NCI-H2081 treated with DMSO at 0.1 percent for 48 hours (cell line): ENCODE data around the gene APBA2.
"Not testable (repeated sequence)": the region's sequence is repeated elsewhere in the genome, so short reads cannot be mapped to it uniquely, and the experiment has no call there.

ENCODE experiments used
- DNase-seq: peaks from one replicate; lab custom pipeline; 2025; lab: John Stamatoyannopoulos, UW

Gene APBA2

GRCh38 chr15:29087521-29088285, 201.9 kb downstream of the APBA2 start:
- DNase-seq: no peak

GRCh38 chr15:29088666-29089065, 202.9 kb downstream of the APBA2 start:
- no peak for DNase-seq

- DNase-seq: no peak
Observed at GRCh38 chr15:29089731-29090616, 204.2 kb downstream of the APBA2 start.

DNA sequence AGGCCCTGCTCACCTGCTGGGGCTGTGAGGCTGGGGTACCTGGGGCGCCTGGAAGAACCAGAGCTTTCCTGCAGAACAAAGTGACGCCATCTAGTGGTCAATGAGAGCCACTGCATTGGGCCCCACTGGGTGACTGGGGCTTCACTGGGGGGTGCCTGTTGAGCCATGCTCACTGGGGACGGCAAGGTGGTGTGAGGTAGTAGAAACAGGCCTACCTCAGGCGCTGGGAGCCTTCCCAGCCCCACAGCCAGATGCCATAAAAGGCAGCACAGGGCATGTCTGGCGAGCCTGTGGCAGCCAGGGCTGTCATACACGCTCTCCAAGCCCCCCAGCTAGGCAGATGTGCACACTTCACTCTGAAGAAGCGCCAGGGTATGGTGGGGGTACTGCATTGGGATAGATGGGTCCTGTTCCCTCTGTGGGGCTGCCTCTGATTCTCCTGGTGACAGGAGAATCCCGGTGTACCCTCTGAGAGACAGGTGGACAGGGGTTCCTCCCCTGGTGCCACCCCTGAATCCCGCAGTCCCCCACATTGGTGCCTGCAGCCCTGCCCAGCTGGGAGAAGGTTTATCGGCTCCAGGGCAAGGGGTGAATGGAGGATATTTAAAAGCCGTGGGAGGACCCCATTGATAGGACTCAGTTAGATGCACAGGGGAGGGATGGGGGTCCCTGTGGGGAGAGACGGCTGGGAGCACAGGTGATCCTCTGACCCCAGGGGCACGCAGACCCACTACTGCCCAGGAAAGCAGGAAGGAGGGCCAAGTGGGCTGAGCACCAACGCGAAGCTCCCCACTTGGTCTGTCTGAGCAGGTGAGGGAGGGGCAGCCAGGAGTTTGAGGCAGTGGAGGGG, 205.1 kb downstream of the APBA2 start:
- no peak for DNase-seq

DNA sequence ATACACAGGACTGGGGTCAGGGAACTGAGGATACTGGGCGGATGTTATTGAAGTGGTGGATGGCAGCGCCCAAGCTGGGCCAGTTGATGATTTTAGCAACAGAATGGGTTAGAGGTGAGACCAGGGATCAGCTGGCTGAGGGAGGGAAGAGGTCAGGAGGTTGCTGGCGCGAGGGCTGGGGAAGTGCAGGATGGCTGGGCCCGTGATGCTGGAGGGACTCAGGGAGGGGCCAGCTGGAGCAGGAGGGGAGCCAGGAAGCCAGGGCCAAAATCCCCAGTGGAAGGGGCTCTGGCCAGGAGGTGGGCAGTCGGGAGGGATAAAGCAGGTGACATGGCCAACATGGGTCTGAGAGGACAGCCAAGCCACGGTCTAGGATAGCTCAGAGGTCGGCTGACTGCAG, 205.9 kb downstream of the APBA2 start:
- no peak for DNase-seq

- DNase-seq: no peak
Observed at GRCh38 chr15:29092376-29093064, 206.7 kb downstream of the APBA2 start.

GRCh38 chr15:29093065-29093435, 207.3 kb downstream of the APBA2 start:
- no peak for DNase-seq

DNA sequence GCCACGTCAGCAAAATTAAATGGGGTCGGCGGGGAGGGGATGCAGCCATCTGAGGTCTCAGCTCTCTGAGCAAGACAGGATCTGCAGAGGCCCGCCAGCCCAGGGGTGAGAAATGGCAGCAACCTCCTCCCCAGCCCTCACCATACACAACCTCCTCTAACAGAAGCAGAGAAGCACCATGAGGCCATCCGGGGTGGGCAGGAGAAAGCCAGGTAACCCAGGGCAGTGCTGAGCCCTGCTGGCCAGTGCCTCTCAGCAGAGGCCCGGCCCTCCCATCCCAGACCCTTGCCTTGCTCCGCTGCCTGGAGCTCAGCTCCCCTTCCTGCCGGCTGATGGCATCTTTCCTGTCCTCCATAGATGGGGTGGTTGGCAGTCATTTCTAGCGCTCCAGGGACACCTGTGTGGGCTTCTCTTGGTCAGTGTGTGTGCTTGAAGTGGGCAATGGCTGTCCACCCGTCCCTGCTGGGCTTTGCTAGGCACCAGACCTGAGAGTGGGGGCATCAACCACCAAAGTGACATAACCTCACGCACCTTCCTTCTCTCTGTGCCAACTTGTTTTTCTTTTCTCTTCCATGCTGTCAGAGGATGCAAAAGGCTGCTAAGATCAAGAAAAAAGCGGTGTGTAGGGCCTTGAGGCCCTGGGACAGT, 208.0 kb downstream of the APBA2 start:
- no peak for DNase-seq

DNA sequence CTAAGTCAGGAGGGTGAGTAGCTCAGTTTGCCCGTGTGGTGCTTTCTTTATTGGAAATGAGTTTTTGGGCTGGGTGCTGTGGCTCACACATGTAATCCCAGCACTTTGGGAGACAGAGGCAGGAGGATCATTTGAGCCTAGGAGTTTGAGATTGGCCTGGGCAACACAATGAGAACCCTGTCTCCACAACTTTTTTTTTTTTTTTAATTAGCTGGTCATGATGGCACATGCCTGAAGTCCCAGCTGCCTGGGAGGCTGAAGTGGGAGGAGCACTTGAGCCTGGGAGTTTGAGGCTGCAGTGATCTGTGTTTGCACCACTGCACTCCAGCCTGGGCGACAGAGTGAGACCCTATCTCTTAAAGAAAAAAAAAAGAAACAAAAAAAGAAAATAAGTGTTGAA, 208.9 kb downstream of the APBA2 start:
- no peak for DNase-seq

DNA sequence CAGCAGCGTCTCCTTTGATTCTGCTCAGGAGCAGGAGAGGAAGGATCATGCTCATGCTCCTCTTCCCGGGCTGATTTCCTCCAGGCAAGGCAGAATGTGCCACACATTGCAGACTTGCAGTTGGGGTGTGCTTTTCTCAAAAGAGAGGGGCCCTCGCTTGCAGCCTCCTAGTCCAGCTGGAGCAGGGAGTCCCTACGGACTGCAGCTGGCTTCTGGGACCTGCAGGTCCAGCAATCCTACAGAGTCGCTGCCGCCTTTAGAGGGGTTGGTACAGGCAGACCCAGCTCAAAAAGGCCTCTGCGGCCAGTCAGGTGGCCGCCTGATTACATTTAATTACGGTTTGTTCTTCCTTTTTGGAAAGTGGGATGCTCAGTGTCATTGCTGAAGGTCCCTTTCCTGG, 210.0 kb downstream of the APBA2 start:
- DNase-seq: no peak

DNA sequence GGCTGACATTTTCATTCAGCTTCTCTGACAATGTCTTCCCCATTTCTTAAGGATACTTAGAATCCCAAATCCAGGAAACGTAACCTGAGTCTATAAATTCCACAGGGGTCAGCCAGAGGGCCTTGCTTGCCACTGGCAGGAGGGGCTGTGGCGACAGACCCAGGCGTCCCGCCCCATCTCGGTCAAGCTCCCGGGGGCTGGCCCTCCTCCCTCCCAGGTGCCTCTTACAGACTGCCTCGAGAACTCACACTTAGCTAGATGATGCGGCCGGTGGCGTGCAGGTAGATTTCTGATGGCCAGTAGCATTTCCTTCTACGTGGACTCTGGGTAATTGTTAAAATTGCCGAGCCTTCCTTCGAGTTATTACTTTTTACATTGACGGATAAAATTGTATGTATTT, 211.4 kb downstream of the APBA2 start:
- no peak for DNase-seq

DNA sequence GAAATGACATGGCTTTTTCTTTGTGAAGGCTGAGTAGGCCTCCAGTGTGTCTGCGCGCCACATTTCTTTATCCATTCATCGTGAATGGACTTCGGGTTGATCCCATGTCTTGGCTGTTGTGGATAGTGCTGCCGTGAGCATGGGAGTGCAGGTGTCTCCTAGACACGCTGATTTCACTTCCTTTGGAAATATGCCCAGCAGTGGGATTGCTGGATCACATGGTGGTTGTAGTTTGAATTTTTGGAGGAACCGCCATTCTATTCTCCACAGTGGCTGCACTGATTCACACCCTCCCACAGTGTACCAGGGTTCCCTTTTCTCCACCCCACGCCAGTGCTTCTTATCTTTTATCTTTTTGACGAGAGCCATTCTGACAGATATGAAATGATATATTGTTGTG, 212.2 kb downstream of the APBA2 start:
- DNase-seq: no peak

DNA sequence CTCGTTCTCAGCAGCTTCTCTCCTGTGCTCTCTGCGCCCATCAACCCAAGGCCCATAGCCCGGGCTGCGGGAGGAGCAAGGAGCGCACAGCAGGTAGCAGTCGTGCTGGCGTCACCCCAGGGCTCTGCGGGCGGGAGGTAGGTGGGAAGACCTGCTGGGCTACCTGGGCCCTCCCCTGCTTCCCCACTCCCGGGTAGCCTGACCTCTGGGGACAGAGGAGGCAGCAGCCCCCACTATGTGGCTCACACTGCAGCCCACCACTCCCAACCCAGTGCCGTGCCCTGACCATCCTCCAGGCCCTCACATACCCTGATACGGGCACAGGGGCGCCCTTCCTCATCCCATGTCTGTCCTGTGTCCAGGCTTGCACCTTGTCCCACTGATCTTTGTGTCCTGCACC, 212.9 kb downstream of the APBA2 start:
- DNase-seq: no peak

DNA sequence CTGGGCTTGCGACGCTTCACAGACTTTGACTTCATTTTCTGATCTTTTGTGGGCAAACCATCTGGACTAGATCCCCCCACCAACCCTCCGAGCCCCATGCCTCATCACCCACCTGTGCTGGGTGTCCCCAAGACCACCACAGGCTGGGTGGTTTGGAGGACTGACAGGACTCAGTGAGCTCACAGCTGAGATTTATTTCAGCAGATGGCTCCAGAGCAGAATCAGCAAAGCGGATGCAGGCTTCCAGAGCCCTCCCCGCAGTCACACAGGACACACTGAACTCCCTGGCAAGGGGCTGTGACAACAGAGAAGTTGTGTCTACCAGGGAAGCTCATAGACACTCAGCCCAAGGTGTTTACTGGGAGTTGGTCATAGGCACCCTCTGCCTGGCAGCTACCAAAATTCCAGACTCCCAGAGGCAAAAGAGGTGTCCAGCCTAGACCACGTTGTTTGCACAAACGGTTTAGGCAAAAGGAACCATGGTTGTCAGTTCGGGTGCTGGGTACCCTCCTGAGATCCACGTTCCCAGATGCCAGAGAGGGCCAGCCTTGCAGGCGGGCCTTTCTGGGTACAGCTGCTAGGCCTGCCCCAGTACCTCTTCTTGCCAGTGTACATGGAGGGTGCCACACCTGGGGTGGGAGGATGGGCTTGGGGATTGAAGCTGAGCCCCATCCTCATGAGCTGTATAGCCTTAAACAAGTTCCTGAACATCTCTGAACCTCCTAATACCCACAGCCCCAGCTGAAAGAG, 213.5 kb downstream of the APBA2 start:
- DNase-seq: no peak

GRCh38 chr15:29100486-29101000, 214.8 kb downstream of the APBA2 start:
- DNase-seq: no peak

DNA sequence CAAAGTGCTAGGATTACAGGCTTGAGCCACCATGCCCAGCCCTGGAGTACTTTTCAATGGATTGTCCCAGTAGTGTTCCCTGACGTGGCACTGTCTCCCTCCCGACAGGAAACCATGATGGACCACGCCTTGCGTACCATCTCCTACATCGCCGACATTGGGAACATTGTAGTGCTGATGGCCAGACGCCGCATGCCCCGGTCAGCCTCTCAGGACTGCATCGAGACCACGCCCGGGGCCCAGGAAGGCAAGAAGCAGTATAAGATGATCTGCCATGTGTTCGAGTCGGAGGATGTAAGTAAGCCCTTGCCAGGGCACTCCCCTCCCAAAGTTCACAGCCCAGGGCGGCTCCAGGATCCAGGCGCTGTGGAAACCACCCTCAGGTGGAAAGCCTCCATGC, 215.7 kb downstream of the APBA2 start:
- no peak for DNase-seq

DNA sequence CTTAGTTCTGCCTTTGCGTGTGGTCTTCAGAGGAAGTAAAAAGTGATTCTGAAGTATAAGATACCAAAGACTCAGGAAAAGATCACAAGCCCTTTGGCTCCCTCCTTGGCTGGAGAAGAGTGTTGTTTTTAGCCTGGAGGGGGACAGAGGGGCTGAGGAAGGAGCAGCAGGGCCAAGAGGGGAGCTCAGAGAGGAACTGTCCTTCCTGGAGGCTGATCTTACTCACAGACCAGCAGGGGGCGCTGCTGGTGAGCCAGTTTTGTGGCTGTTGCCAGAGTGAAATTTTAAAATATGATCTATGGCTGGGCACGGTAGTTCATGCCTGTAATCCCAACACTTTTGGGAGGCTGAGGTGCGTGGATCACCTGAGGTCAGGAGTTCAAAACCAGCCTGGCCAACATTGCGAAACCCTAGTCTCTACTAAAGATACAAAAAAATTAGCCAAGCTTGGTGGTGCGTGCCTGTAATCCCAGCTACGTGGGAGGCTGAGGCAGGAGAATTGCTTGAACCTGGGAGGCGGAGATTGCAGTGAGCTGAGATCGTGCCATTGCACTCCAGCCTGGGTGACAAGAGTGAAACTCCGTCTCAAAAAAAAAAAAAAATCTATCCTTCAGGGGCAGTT, 216.5 kb downstream of the APBA2 start:
- not testable (repeated sequence) for DNase-seq

DNA sequence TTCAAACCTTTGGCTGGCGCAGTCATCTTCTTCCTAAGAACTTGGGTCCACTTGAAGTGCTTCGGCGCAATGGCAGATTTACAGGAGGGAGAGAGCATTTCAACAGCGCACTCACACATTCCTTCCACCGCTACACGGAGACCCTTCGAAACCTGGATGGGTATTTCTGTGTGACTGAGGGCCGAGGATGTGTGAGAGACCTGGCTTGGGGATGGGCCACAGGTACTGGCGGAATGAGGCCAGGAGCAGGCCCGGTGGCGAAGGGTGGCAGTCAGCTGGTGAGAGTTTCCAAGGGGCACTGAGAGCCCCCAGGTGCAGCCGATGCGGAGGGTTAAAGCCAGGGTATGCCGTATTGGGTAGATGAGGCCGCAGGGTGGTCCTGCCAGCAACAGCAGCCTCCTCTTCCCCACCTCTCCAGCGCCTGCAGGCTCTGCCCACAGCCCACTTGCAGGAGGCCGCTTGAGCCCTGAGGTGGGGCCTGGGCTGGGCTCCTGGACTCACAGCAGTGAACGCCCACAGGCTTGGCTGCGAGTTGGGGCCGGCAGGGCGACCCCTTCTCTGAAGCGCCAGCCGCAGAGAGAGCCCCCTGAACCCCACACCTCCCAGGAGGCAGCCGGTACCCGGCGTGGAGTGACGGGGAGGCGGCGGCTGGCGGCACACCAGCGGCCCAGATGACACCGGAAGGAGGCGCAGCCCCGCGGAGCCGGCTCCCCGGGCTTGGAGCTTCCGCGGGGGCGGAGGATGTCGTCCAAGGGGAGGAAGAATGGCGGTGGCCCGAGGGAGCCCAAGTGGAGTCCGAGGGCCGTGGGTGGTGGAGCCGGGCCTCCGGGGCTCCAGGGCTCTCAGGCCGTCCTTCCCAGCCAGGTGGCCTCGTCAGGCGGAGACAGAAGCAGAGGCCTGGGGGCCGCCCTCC, 217.4 kb downstream of the APBA2 start:
- DNase-seq: no peak
